Measurements from ENCODE around the gene SYNPO. TPM values are rescaled to one million over a fixed set of nuclear protein-coding genes. Genes with fewer than 3 reads are reported as not detected.
A peak's percentile ranks its signal among the peaks of the same experiment; 100 is the strongest.

SYNPO gene
- total RNA-seq, 2 donors from 2014 or later = 0.04 to 0.37 TPM

DNA sequence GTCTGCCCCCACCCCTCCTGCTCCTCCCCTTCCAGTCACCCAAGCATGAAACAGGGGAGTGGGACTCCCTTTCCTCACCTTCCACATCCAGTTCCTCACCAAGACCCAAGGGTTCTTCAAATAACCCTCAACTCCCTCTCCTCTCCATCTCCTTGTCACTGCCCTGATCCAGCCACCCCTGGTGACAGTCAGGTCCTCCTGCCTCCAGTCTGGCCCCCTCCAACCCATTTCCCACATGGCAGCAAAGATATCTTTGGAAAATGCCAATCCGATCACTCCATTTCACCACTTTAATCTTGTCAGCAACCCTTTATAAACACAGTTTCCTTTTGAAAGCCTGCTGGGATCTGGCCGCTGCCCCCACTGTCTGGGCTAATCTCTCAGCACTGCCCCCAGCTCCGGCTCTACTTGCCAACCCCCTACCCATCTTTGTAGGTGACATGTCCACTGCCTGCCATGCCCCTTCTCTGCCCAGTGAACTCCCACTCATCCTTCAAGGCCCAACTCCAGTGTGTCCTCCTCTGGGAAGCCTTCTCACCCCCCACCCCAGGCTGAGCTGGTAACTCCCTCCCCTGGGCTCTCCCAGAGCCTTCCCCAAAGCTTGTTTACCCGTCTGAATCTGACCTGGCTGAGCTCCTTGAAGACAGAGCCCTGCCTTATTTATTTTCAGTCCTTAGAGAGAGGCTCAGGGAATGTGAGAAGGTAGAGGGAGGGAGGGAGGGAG, 19.8 kb downstream of the SYNPO start:
- no peak for ATAC-seq (replicated peaks)
- Mint-ChIP-seq H3K27me3 (peaks cover 4% of the 10 kb centered on the region), H3K4me1 (no peaks in the 10 kb centered on the region)

DNA sequence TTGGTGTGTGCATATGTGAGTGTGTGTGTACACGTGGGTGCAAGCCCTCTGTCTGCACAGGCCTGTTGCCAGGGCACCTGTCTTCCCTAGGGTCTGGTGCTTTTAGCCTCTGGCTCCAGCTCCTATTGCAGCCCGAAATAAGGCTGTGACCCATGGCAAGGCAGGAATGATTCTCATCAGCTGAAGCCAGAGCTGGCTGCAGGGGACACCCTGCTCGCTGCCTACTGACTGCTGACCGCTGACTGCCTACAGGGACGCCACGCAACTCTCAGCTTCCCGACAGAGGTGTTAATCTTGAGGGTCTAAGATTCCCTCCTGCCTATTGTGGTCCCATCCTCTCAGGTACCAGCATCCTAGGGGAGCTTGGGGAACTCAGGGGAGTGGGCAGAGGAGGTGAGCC, 20.6 kb downstream of the SYNPO start, which contains the start of gene MYOZ3:
TSS of gene MYOZ3 (plus strand) at position 166 of the 400 bp plus-strand sequence. CDS start 1,691 bp downstream, outside the sequence.
- ATAC-seq (replicated peaks) = no peak
- H3K9me3 Mint-ChIP-seq = no peaks in the 10 kb centered on the region
- no peak within 1 kb of the TSS for H3K27ac Mint-ChIP-seq
- no peak within 1 kb of the TSS for H3K4me3 Mint-ChIP-seq
- H3K27me3 Mint-ChIP-seq = peaks cover 4% of the 10 kb centered on the region
- no peaks in the 10 kb centered on the region for H3K36me3 Mint-ChIP-seq (ENCODE audit: low read depth)
- no peaks in the 10 kb centered on the region for H3K4me1 Mint-ChIP-seq

More for the DNA sequence above, 19.8 kb downstream of the SYNPO start:
- no peak overlapping the region for H3K27ac Mint-ChIP-seq
- H3K36me3 Mint-ChIP-seq (ENCODE audit: low read depth) = no peaks in the 10 kb centered on the region
- no peak overlapping the region for H3K4me3 Mint-ChIP-seq
- no peaks in the 10 kb centered on the region for H3K9me3 Mint-ChIP-seq

DNA sequence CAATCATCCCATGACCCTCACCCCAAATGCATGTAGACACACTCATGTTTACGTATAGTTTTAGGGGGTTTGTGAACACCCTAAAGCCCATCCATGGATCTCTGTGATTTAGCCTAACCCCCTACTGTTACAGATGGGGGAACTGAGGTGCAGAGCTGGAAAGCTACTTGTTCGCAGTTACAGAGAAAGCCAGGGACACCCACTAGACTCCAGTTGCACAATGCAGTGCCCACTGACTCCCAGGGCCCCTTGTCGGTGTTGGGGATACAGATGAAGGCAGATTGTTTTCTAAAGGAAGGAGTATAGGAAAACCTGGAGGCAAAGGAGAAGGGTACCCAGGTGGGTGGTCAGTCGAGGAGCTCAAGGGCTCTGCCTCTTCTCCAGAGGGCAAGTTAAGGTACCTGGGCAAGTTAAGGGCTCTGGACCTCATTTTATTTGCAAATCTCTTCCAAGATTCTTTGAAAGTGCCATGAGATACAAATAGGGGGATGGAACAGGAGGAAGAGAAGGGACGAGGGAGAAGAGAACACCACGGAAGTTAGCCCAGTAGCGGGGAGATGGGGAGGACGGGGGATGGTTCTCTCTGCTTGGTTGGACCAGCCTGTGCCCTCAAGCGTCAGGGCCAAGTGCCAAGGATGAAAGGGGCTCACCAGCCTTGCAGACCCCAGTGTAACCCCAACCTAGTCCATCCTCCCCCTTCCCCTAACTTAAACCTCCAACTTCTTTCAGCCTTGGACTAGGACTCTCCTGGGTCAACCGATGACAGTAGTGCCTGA, 21.5 kb downstream of the SYNPO start:
- H3K9me3 Mint-ChIP-seq = no peaks in the 10 kb centered on the region
- no peak overlapping the region for H3K4me3 Mint-ChIP-seq
- peaks cover 4% of the 10 kb centered on the region for H3K27me3 Mint-ChIP-seq
- no peaks in the 10 kb centered on the region for H3K4me1 Mint-ChIP-seq
- H3K27ac Mint-ChIP-seq = no peak overlapping the region
- ATAC-seq (replicated peaks) = no peak
- no peaks in the 10 kb centered on the region for H3K36me3 Mint-ChIP-seq (ENCODE audit: low read depth)

DNA sequence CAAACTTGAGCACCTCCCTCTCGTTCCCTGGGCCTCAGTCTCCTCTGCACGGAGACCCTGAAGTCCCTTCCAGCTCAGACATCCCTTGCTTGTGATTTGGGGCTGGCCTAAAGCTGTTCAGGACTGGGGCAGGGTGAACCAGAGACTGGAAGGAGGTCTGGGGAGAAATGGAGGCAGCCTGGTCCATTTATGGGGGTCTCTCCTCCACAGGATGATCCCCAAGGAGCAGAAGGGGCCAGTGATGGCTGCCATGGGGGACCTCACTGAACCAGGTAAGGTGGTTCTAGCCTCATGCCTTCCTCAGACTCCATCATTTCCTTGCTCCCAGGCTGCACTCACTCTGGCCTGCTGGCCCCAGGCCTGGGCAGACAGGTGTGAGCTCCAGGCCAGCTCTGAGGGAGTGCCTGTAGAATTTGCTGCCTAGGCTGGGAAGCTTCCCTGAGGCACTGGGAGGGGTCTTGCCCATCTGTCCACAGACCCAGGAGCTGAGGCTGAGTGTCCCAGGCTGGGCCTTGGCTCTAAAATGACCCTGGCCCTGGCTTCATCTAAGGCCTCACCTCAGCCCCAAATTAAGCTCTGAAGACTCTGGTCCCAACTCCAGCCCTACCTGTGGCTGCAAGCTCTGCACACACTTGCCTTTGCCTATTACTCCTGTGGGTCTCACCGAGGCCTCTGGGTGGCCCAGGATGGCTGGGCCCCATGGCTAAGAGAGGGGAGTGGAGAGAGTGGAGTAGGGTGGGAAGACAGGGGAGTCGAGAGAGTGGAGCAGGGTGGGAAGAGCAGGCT, 22.5 kb downstream of the SYNPO start:
- Mint-ChIP-seq H3K36me3 (ENCODE audit: low read depth) (no peaks in the 10 kb centered on the region), H3K4me1 (no peaks in the 10 kb centered on the region), H3K9me3 (no peaks in the 10 kb centered on the region), H3K27me3 (peaks cover 4% of the 10 kb centered on the region), H3K27ac (no peak overlapping the region), H3K4me3 (no peak overlapping the region)
- no peak for ATAC-seq (replicated peaks)

DNA sequence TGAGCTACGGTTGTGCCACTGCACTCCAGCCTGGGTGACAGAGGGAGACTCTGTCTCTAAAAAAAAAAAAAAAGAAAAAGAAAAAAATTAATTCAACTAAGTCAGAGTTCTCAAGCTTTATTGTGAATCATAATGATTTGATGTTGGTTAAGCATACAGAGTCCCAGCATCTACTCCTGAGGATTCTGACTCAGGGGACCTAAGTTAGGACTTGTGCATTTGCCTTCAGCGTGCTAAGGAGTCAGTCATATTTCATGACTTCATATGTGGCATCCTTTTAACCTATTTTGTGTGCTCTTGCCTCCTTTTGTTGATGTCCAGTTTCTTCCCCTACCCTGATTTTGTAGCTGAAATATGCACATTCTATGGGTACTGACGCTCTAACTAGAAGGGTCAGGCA, 23.5 kb downstream of the SYNPO start:
- Mint-ChIP-seq H3K4me1 (no peaks in the 10 kb centered on the region), H3K27me3 (peaks cover 4% of the 10 kb centered on the region)
- ATAC-seq (replicated peaks) = no peak

DNA sequence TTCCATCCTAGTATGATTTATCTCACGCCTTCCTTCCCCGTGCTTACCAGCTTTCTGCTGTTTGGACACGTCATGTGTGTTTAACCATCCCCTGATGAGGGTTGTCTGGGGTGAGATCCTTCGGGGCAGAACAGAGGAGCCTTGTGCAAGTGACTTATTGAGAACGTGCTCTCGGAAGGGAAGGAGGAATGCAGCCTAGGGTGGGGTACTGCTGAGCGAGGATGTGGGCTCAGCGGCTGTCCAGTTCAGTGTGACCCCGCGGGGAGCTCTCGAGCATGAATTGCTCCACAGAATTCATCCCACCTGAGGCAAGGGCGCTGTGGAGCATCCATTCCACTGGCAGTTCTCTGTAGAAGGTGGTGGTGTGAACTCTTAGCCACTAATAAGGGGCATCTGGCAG, 24.6 kb downstream of the SYNPO start:
- no peaks in the 10 kb centered on the region for H3K36me3 Mint-ChIP-seq (ENCODE audit: low read depth)
- no peak overlapping the region for H3K27ac Mint-ChIP-seq
- no peaks in the 10 kb centered on the region for H3K4me1 Mint-ChIP-seq
- no peak for ATAC-seq (replicated peaks)
- no peak overlapping the region for H3K4me3 Mint-ChIP-seq
- peaks cover 7% of the 10 kb centered on the region for H3K27me3 Mint-ChIP-seq
- H3K9me3 Mint-ChIP-seq = no peaks in the 10 kb centered on the region

More for the DNA sequence above, 23.5 kb downstream of the SYNPO start:
- H3K27ac Mint-ChIP-seq = no peak overlapping the region
- H3K4me3 Mint-ChIP-seq = no peak overlapping the region
- H3K36me3 Mint-ChIP-seq (ENCODE audit: low read depth) = no peaks in the 10 kb centered on the region
- H3K9me3 Mint-ChIP-seq = no peaks in the 10 kb centered on the region

DNA sequence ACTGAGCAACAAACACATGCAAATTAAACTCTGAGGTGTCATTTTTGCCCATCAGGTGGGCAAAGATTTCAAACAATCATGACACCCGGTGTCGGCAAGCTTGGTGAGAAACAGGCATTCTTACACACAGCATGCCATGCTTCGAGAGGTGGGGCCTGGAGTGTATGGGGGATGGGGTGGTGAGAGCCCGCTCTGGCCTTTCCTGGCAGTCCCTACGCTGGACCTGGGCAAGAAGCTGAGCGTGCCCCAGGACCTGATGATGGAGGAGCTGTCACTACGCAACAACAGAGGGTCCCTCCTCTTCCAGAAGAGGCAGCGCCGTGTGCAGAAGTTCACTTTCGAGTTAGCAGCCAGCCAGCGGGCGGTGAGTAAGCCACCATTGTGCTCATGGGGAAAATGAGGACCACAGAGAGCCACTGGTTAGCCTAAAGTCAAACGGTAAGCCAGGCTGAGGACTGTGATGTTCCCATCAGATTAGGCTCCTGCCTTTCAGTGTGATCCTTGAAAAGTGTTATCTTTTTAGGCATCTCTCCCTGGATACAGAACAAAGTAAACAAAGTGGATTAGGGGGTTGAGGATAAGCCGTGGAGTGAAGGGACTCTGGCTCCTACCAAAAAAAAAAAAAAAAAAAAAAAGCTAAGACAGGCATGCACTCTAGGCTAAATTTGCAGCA, 30.0 kb downstream of the SYNPO start:
- peaks cover 4% of the 10 kb centered on the region for H3K27me3 Mint-ChIP-seq
- no peak for ATAC-seq (replicated peaks)
- no peak overlapping the region for H3K27ac Mint-ChIP-seq
- H3K9me3 Mint-ChIP-seq = no peaks in the 10 kb centered on the region
- H3K36me3 Mint-ChIP-seq (ENCODE audit: low read depth) = no peaks in the 10 kb centered on the region
- H3K4me1 Mint-ChIP-seq = no peaks in the 10 kb centered on the region
- peak overlapping the region; percentile 63 for H3K4me3 Mint-ChIP-seq

DNA sequence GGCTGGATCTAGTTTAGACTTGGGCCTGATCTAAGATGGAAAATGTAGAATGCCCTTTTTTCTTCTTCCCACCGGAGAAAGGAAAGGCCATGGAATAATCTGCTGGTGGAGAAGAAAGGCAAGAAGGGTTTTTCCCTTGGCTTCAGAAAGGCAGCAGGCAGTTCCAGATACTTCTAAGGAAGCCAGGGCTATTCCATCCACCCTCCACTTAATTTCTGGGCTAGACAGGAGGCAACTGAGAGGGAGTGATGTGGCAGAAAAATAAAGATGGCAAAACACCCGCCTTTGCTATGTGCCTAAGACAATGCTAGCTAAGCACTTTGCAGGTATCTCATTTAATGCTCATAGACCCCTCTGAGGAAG, 30.5 kb downstream of the SYNPO start:
- Mint-ChIP-seq H3K9me3 (no peaks in the 10 kb centered on the region), H3K27me3 (peaks cover 4% of the 10 kb centered on the region), H3K27ac (no peak overlapping the region), H3K36me3 (ENCODE audit: low read depth) (no peaks in the 10 kb centered on the region), H3K4me1 (no peaks in the 10 kb centered on the region), H3K4me3 (peak overlapping the region; percentile 63)
- ATAC-seq (replicated peaks) = no peak

DNA sequence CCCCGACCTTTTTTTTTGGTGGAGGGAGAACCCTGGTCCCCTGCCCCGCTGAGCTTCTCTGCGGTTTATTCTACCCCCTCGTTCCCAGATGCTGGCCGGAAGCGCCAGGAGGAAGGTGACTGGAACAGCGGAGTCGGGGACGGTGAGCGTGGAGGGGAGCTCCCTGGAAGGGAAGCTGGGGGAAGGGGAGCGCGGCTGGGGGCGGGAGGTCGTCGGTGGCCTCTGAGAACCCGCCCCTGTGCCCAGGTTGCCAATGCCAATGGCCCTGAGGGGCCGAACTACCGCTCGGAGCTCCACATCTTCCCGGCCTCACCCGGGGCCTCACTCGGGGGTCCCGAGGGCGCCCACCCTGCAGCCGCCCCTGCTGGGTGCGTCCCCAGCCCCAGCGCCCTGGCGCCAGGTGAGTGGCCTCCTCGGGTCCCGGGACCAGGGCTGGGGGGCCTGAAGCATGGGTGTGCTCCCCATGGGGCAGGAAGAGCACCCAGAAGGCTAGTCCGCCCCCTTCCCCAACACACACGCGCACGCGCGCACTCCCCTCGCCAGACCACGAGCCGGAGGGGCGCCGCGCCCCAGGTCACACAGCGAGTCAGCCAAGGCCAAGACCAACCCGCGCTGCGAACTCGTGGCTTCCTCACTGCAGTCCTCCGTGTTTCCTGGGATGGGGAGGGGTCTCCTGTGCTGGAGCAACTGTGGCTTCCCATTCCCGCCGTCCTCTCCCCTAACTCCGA, 31.2 kb downstream of the SYNPO start:
- Mint-ChIP-seq H3K9me3 (no peaks in the 10 kb centered on the region), H3K4me3 (peak overlapping the region; percentile 63), H3K27me3 (peaks cover 4% of the 10 kb centered on the region), H3K36me3 (ENCODE audit: low read depth) (no peaks in the 10 kb centered on the region), H3K27ac (no peak overlapping the region), H3K4me1 (no peaks in the 10 kb centered on the region)
- ATAC-seq (replicated peaks) = peak; percentile 54

DNA sequence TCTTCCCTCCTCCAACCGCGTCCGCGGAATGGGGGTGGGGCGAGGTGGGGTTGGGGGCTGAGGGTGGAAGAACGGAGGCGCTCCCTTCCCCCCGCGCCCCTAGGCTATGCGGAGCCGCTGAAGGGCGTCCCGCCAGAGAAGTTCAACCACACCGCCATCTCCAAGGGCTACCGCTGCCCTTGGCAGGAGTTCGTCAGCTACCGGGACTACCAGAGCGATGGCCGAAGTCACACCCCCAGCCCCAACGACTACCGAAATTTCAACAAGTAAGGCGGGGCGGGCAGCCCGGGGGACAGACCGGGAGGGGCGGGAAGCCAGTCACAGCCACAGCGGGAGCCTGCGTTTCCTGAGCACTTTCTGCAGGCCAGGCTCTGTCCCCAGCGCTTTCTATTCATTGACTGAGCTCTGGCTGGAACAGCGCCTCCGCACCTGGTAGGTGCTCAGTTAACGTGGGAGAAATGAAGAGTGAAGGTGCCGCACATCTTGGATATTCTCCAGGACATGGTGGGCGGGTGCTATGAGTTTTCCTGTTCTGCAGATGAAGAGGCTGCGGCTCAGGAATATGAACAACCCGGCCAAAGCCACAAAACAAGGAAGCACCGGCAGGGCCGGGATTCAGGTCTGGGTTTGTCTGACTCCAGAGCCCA, 31.9 kb downstream of the SYNPO start:
- Mint-ChIP-seq H3K4me3 (peak overlapping the region; percentile 63), H3K27me3 (peaks cover 4% of the 10 kb centered on the region), H3K27ac (no peak overlapping the region), H3K36me3 (ENCODE audit: low read depth) (no peaks in the 10 kb centered on the region), H3K9me3 (no peaks in the 10 kb centered on the region), H3K4me1 (no peaks in the 10 kb centered on the region)
- peak; percentile 78 for ATAC-seq (replicated peaks)

DNA sequence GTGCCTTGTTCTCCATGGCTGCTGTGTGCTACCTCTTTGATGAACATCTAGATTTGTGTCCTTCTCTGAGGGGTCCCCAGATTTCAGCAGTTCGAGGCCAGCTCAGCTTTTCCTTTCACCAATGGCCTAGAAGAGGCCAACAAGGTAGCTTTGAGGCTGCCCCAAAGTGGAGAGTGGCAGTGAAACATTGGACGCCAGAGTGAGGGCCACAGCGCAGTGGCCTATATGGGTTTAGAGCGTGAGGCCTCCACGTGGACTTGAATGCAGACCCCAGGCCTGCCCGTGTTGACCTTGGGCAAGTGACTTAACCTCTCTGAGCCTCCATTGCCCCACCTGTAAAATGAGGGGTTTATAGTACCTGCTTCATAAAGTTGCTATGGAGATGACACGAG, 32.4 kb downstream of the SYNPO start:
- Mint-ChIP-seq H3K27me3 (peaks cover 4% of the 10 kb centered on the region), H3K4me3 (peak overlapping the region; percentile 63), H3K9me3 (no peaks in the 10 kb centered on the region), H3K36me3 (ENCODE audit: low read depth) (no peaks in the 10 kb centered on the region), H3K27ac (no peak overlapping the region), H3K4me1 (no peaks in the 10 kb centered on the region)
- ATAC-seq (replicated peaks) = no peak

DNA sequence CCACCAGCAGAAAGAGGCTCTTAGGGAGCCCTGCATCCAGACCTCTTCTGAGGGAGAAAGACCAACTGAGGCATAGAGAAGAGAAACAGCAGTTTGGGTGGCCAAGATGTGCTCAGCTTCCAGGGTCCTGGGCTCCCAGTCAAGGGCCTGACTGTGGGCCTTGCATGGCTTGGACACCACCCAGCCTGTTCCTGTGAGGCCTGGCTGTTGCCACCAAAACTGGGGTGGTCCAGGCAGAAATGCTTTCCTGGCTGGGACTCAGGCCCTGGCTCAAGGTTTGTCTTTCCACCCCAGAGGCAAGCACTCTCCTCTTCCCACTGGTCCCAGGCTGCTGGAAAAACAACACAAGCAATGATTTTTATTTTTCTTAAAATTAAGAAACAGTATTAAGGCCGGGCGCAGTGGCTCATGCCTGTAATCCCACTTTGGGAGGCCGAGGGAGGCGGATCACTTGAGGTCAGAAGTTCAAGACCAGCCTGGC, 33.9 kb downstream of the SYNPO start:
- H3K4me1 Mint-ChIP-seq = no peaks in the 10 kb centered on the region
- ATAC-seq (replicated peaks) = no peak

DNA sequence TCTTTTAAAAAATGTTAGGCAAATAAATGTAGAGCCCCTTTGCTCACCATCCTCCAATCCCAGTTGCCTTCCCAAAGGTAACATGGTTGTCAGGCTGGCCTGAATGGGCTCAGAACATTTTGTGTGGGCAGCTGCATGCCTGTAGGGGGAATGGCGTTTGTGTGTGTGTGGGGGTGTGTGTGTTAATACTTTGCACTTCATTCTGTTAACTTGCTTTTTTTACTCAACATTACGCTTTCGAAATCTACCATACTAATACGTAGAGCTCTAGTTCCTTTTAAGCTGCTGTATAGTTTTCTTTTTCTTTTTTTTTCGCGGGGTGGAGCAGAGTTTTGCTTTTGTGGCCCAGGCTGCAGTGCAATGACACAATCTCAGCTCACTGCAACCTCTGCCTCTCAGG, 34.6 kb downstream of the SYNPO start:
- Mint-ChIP-seq H3K9me3 (no peaks in the 10 kb centered on the region), H3K4me1 (no peaks in the 10 kb centered on the region), H3K4me3 (no peak overlapping the region), H3K27me3 (peaks cover under 1% of the 10 kb centered on the region), H3K36me3 (ENCODE audit: low read depth) (peaks cover under 1% of the 10 kb centered on the region), H3K27ac (no peak overlapping the region)
- no peak for ATAC-seq (replicated peaks)

More for the DNA sequence above, 33.9 kb downstream of the SYNPO start:
- Mint-ChIP-seq H3K27ac (no peak overlapping the region), H3K4me3 (no peak overlapping the region), H3K9me3 (no peaks in the 10 kb centered on the region), H3K27me3 (peaks cover 4% of the 10 kb centered on the region), H3K36me3 (ENCODE audit: low read depth) (no peaks in the 10 kb centered on the region)
